ENCODE results near the gene LACTB. TPM values are rescaled to one million over a fixed set of nuclear protein-coding genes. Genes with fewer than 3 reads are reported as not detected.

The LACTB gene
- total RNA-seq, 2 donors from 2014 or later, result 14.6 to 29.6 TPM

GRCh38 chr15:63075984-63076713, 45.5 kb upstream of the LACTB start:
- no peaks in the 10 kb centered on the region for H3K4me1 ChIP-seq
- intact Hi-C loops (cut with DNase I), result no loop called here
- H3K27me3 ChIP-seq, result no peaks in the 10 kb centered on the region
- no peaks in the 10 kb centered on the region for H3K9me3 ChIP-seq
- H3K4me3 ChIP-seq, result no peak overlapping the region
- no peak for DNase-seq
- H3K27ac ChIP-seq, result no peak overlapping the region
- no peak overlapping the region for H3K9ac ChIP-seq (ENCODE audit: low read depth in 2 of 2, low read length in 2 of 2)
- H3K36me3 ChIP-seq, result no peaks in the 10 kb centered on the region
- no peak for TF ChIP-seq CTCF (IDR thresholded peaks at IDR 0.05)

- H3K36me3 ChIP-seq, result no peaks in the 10 kb centered on the region
- TF ChIP-seq CTCF (IDR thresholded peaks at IDR 0.05), result no peak
- no peak overlapping the region for H3K4me3 ChIP-seq
- no peak overlapping the region for H3K9ac ChIP-seq (ENCODE audit: low read depth in 2 of 2, low read length in 2 of 2)
- no peak overlapping the region for H3K27ac ChIP-seq
- no peak for DNase-seq
- H3K27me3 ChIP-seq, result no peaks in the 10 kb centered on the region
- H3K4me1 ChIP-seq, result no peaks in the 10 kb centered on the region
- H3K9me3 ChIP-seq, result no peaks in the 10 kb centered on the region
- intact Hi-C loops (cut with DNase I), result no loop called here
Measured at GRCh38 chr15:63076714-63077046, 45.0 kb upstream of the LACTB start.

- intact Hi-C loops (cut with DNase I), result no loop called here
- no peak overlapping the region for H3K27ac ChIP-seq
- H3K9ac ChIP-seq (ENCODE audit: low read depth in 2 of 2, low read length in 2 of 2), result no peak overlapping the region
- H3K36me3 ChIP-seq, result no peaks in the 10 kb centered on the region
- TF ChIP-seq CTCF (IDR thresholded peaks at IDR 0.05), result no peak
- DNase-seq, result no peak
- no peaks in the 10 kb centered on the region for H3K4me1 ChIP-seq
- H3K4me3 ChIP-seq, result no peak overlapping the region
- no peaks in the 10 kb centered on the region for H3K9me3 ChIP-seq
- H3K27me3 ChIP-seq, result no peaks in the 10 kb centered on the region
Measured at GRCh38 chr15:63077952-63078351, 43.7 kb upstream of the LACTB start.

DNA sequence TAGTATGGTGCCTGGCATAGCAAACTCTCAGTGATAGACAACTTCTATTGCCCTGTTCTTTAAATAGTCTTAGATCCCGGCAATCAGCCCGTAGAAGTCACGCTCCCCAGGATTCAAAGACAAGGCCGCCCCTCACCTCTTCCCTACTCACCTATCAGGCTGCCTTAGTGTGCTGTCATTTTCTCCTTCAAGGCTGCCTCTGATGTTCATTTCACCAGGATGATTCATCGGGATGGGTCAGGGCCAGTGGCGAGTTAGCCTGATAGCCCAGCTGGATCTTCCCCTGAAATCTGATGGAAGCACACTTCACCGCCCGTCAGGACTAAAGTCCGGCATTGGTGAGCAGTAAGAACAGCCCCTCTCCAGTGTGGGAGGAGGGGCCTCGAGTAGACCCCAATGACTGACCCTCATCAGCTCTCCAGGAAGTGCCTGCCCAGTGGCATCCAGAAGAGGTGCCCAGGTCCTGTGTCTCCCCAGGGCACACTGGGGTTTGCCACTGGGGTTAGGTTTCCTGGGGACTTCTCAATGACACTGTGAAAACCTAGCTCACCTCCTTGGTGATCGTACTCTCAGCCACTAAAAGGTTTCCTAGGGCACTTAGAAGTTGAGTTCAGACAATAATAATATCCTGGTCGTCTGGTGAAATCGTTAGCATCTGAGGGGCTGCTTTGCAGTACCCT, 41.6 kb upstream of the LACTB start:
- Histone ChIP-seq H3K9ac (ENCODE audit: low read depth in 2 of 2, low read length in 2 of 2) (no peak overlapping the region), H3K27ac (no peak overlapping the region), H3K9me3 (no peaks in the 10 kb centered on the region), H3K4me1 (no peaks in the 10 kb centered on the region), H3K4me3 (no peak overlapping the region), H3K36me3 (no peaks in the 10 kb centered on the region), H3K27me3 (no peaks in the 10 kb centered on the region)
- intact Hi-C loops (cut with DNase I), result no loop called here
- DNase-seq, result no peak
- no peak for TF ChIP-seq CTCF (IDR thresholded peaks at IDR 0.05)

DNA sequence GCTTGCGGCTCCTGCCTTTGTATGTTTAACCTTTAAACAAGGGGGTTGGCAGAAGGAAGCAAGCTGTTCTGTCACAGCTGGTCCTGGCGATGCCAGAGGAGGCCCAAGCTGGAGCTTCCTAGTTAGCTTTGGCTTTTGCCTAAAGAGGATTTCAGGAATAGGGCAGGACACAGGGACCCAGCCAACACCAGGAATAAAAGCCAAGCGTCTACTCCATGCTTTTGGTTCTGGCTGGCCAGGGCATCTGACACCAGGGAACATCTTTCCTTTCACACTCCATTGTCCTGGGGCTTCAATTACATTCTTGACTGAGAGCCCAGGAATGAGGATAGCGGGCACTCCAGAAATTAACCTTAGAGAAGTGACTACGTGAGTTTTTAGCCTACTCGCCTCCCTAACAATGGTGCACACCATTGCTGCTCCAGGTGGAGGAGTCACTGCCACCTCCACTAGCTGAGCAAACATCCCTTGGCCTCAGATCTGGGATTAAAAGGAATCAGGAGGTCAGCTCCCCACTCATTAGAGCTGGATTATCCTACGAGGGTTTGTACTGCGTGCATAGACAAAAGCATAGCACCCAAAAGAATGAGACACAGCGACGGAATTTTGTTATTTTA, 40.9 kb upstream of the LACTB start:
- H3K27me3 ChIP-seq, result no peaks in the 10 kb centered on the region
- no peaks in the 10 kb centered on the region for H3K9me3 ChIP-seq
- H3K36me3 ChIP-seq, result no peaks in the 10 kb centered on the region
- no peaks in the 10 kb centered on the region for H3K4me1 ChIP-seq
- no peak overlapping the region for H3K4me3 ChIP-seq
- no peak overlapping the region for H3K27ac ChIP-seq
- intact Hi-C loops (cut with DNase I), result no loop called here
- H3K9ac ChIP-seq (ENCODE audit: low read depth in 2 of 2, low read length in 2 of 2), result no peak overlapping the region
- DNase-seq, result no peak
- no peak for TF ChIP-seq CTCF (IDR thresholded peaks at IDR 0.05)
